ENCODE data around the gene HSPA9. TPM values are rescaled to one million over a fixed set of nuclear protein-coding genes. Genes with fewer than 3 reads are reported as not detected.

Gene HSPA9
- total and polyA plus RNA-seq, 2 of the 8 experiments (the other 6 are each of a cell fraction or from before 2014, with no cell fraction given): 191 to 395 TPM

- peaks cover 53 to 82% (median 72%) of the 10 kb centered on the region in 4 experiments for H3K36me3 ChIP-seq (ENCODE audit: control insufficient read depth in 2 of 4, insufficient read depth in 4 of 4, low read length in 3 of 4)
- CTCF ChIA-PET (ENCODE audit: partially characterized antibody): interaction anchor here (0.7 kb wide), 1 partner anchor 178 kb away, joined by 3 read pairs; no protein-coding TSS in a partner anchor
Observed at GRCh38 chr5:138570871-138571270, 4.3 kb downstream of the HSPA9 start.

More at GRCh38 chr5:138570871-138571270, 4.3 kb downstream of the HSPA9 start:
- no peak overlapping the region for H4K8ac ChIP-seq (ENCODE audit: extremely low read depth, insufficient read depth, low read length)
- H3K14ac ChIP-seq (ENCODE audit: insufficient read length): no peak overlapping the region
- no peaks in the 10 kb centered on the region for H3K27me3 ChIP-seq (replicated peaks in 1 of 4; ENCODE audit: control insufficient read depth in 3 of 4, extremely low read depth in 1 of 4, insufficient read depth in 3 of 4, low read length in 3 of 4)
- no peaks in the 10 kb centered on the region; a peak in 2 of 7 replicates for H3K4me1 ChIP-seq (replicated peaks in 1 of 4; ENCODE audit: control insufficient read depth in 3 of 4, insufficient read depth in 4 of 4, low read length in 3 of 4)
- peaks cover 3% of the 10 kb centered on the region; the same call in 1 of the 2 replicates for H3K79me1 ChIP-seq (ENCODE audit: low read depth, low read length)
- DNase-seq (ENCODE audit: low read depth in 1 of 2, low spot score in 2 of 2) (no peak), FAIRE-seq (no peak)
- H2AFZ ChIP-seq (ENCODE audit: low read length): no peak overlapping the region
- no peak overlapping the region for H4K91ac ChIP-seq (replicated peaks; ENCODE audit: insufficient read length, low read length)
- H4K20me1 ChIP-seq (replicated peaks in 1 of 2; ENCODE audit: control insufficient read depth in 1 of 2, insufficient read depth in 2 of 2, low read length in 2 of 2): peaks cover 0 to 6% of the 10 kb centered on the region in 2 experiments
- no peak overlapping the region for H2BK15ac ChIP-seq (ENCODE audit: low read length)
- no peak overlapping the region for H2BK12ac ChIP-seq (ENCODE audit: low read depth, low read length)
- no peak for TF ChIP-seq NRF1 (IDR thresholded peaks at IDR 0.05; ENCODE audit: low read depth, low read length)
- no peak for TF ChIP-seq CBX5 (IDR thresholded peaks at IDR 0.05; ENCODE audit: low read depth, low read length)
- no peak for TF ChIP-seq CHD1 (IDR thresholded peaks at IDR 0.05; ENCODE audit: low read depth, low read length)
- peak in 1 of 2 experiments; percentile 52; a peak in 1 of 3 replicates for TF ChIP-seq POLR2A (IDR thresholded peaks at IDR 0.05; ENCODE audit: control extremely low read depth in 1 of 2, low read depth in 2 of 2, low read length in 2 of 2)
- H3K56ac ChIP-seq (replicated peaks; ENCODE audit: insufficient read length, low read depth, low read length): no peak overlapping the region
- no peak overlapping the region for H3K27ac ChIP-seq (ENCODE audit: low read depth, low read length)
- H3K4me2 ChIP-seq (ENCODE audit: insufficient read depth in 1 of 2, low read depth in 2 of 2, low read length in 2 of 2): no peak overlapping the region
- H3K23ac ChIP-seq (ENCODE audit: insufficient read length): no peak overlapping the region
- no peak overlapping the region for H2BK5ac ChIP-seq (ENCODE audit: low read depth, low read length)
- no peak overlapping the region for H2AK5ac ChIP-seq (ENCODE audit: low read depth, low read length)
- no peak overlapping the region for H4K5ac ChIP-seq (ENCODE audit: insufficient read length, low read depth, low read length)
- H3K79me2 ChIP-seq (ENCODE audit: control insufficient read depth in 1 of 2, insufficient read depth in 2 of 2, low read length in 2 of 2): peaks cover 22 to 87% of the 10 kb centered on the region in 2 experiments
- H3K4ac ChIP-seq (replicated peaks; ENCODE audit: insufficient read length, low read depth, low read length): no peak overlapping the region
- H3K18ac ChIP-seq (ENCODE audit: extremely low read depth, low read length): no peak overlapping the region
- H2BK20ac ChIP-seq (ENCODE audit: low read length): no peak overlapping the region
- 0 out of 2 replicates have a peak, but pooled peaks cover 2% of the 10 kb centered on the region for H3K23me2 ChIP-seq (ENCODE audit: low read depth, low read length)
- WGBS, 2 experiments (ENCODE audit: extremely low coverage in 1 of 2, insufficient coverage in 1 of 2, insufficient read length in 1 of 2, insufficient replicate concordance in 2 of 2, low coverage in 1 of 2, low lambda C conversion rate in 2 of 2, missing lambda C conversion rate in 1 of 2): 96% methylated on average over 9 of the region's 9 CpGs; no CpG with 5 or more reads in 1 of the 2 experiments
- no peak overlapping the region for H3K9ac ChIP-seq (replicated peaks in 1 of 4; ENCODE audit: extremely low read depth in 1 of 4, low read depth in 3 of 4, low read length in 3 of 4)
- H2BK120ac ChIP-seq (replicated peaks; ENCODE audit: low read depth, low read length): no peak overlapping the region
- no peaks in the 10 kb centered on the region for H3K9me3 ChIP-seq (ENCODE audit: insufficient read depth in 2 of 2, low read depth in 1 of 2, low read length in 1 of 2)
- no peak overlapping the region for H3K4me3 ChIP-seq (ENCODE audit: extremely low read depth in 1 of 4, insufficient read depth in 2 of 4, low read depth in 3 of 4, low read length in 4 of 4)
- POLR2A ChIA-PET (ENCODE audit: partially characterized antibody): interaction anchor here (0.6 to 24.2 kb wide), 12 partner anchors 14 to 705 kb away, joined by 3 to 1018 read pairs (median 5); partner anchors contain the start of gene ETF1
